ENCODE data around the gene MUC4.

DNA sequence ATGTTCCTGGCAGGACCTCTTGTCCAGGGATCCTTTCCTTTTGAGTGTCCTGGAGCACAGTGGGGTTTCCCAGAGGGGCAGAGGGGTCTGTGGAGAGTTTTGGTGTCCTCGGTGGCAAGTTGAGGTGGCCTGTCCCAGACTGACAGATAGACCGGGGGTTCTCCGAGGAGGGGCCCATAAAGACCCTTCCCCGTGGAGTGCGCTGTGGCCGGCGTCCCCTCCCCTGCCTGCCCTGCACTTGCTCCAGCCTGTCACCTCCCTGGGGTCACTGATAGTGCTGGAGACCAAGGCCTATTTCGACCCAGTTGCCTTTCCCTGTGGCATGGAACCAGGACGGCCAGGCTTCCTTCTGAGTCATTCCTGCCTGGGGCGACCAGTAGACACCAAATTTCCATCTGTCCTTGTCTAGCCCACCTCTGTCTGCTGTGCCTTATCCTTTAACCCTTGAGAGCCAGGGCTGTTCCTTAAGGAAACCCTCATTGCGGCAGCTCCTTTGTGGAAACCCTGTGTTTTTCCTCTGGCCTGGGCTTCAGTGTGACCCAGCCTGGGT, 2.9 kb downstream of the MUC4 start:
- TF ChIP-seq, protein P1, sequence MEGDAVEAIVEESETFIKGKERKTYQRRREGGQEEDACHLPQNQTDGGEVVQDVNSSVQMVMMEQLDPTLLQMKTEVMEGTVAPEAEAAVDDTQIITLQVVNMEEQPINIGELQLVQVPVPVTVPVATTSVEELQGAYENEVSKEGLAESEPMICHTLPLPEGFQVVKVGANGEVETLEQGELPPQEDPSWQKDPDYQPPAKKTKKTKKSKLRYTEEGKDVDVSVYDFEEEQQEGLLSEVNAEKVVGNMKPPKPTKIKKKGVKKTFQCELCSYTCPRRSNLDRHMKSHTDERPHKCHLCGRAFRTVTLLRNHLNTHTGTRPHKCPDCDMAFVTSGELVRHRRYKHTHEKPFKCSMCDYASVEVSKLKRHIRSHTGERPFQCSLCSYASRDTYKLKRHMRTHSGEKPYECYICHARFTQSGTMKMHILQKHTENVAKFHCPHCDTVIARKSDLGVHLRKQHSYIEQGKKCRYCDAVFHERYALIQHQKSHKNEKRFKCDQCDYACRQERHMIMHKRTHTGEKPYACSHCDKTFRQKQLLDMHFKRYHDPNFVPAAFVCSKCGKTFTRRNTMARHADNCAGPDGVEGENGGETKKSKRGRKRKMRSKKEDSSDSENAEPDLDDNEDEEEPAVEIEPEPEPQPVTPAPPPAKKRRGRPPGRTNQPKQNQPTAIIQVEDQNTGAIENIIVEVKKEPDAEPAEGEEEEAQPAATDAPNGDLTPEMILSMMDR (conservative IDR thresholded peaks at IDR 0.05; ENCODE audit: low read depth, low read length), result no peak
- no peak for TF ChIP-seq EZH2 (IDR thresholded peaks at IDR 0.05; ENCODE audit: low read length, unreplicated experiment)
- TF ChIP-seq EZH2phosphoT487 (IDR thresholded peaks at IDR 0.05; ENCODE audit: borderline replicate concordance, low read length), result no peak
